ENCODE measurements around the gene NDUFA3.

Gene NDUFA3

GRCh38 chr19:54156953-54157352 is 54.3 kb downstream of the NDUFA3 start:
- intact Hi-C loops (cut with DNase I; ENCODE audit: low total_unique reads), result no loop called here
- DNase-seq, result no peak
- no peak overlapping the region for H3K27ac ChIP-seq
- peaks cover 0 to 30% (median 22%) of the 10 kb centered on the region in 4 donors for H3K4me1 ChIP-seq
- no peaks in the 10 kb centered on the region for H3K27me3 ChIP-seq
- H3K9me3 ChIP-seq, result no peaks in the 10 kb centered on the region
- peaks cover 45 to 64% (median 62%) of the 10 kb centered on the region in 3 donors for H3K36me3 ChIP-seq
- no peak overlapping the region for H3K4me3 ChIP-seq
- no peak for TF ChIP-seq CTCF (IDR thresholded peaks at IDR 0.05)

Data from tibial artery (tissue), 4 donors.